DND-41 (cell line): Measurements from ENCODE around the gene DOCK9.

Experiments
- ATAC-seq: fragments of 200-7000 bp; cut with Tn5 transposase; 3 replicates; pipeline ENCODE4 v1.9.1; 2021; ENCODE audit warnings: low read depth; ENCODE audit not compliant: insufficient read depth
- DNase-seq: peaks from one replicate; pipeline ENCODE4 v3.0.0-alpha.2; 2020
- H2AFZ ChIP-seq: 2 replicates; pipeline ENCODE4 v1.6.0; 2012; ENCODE audit warnings: low read depth, low read length
- H3K27ac ChIP-seq: 2 replicates; pipeline ENCODE4 v1.5.1; 2012; ENCODE audit warnings: low read length, inconsistent platforms
- H3K27me3 ChIP-seq: fragments of 200-600 bp; sonication (generic); 2 replicates; pipeline ENCODE4 v1.6.0; 2012; ENCODE audit warnings: low read length, mild to moderate bottlenecking, inconsistent platforms; ENCODE audit not compliant: insufficient read depth, poor library complexity
- H3K36me3 ChIP-seq: 2 replicates; pipeline ENCODE4 v1.5.1; 2012; ENCODE audit warnings: low read length, inconsistent platforms; ENCODE audit not compliant: insufficient read depth
- H3K4me1 ChIP-seq: 2 replicates; pipeline ENCODE4 v1.5.1; 2012; ENCODE audit warnings: mild to moderate bottlenecking, low read length; ENCODE audit not compliant: insufficient read depth
- H3K4me2 ChIP-seq: 2 replicates; pipeline ENCODE4 v1.6.0; 2012; ENCODE audit warnings: mild to moderate bottlenecking, moderate library complexity, low read length, inconsistent platforms; ENCODE audit not compliant: insufficient read depth
- H3K4me3 ChIP-seq, 2 experiments: fragments of 200-600 bp in 1 of 2; shearing (Covaris generic) in 1 of 2; 2 replicates each; pipeline ENCODE4 v1.5.1; 2012 to 2016; ENCODE audit warnings: inconsistent platforms in 2 of 2, low read length in 2 of 2, mild to moderate bottlenecking in 2 of 2, low read depth in 1 of 2, moderate library complexity in 1 of 2
- H3K79me2 ChIP-seq: 2 replicates; pipeline ENCODE4 v1.6.0; 2012; ENCODE audit warnings: low read length, inconsistent platforms; ENCODE audit not compliant: insufficient read depth
- H3K9ac ChIP-seq: 2 replicates; pipeline ENCODE4 v1.6.0; 2012; ENCODE audit warnings: low read depth, mild to moderate bottlenecking, inconsistent platforms, low read length, moderate library complexity
- H3K9me3 ChIP-seq: 2 replicates; pipeline ENCODE4 v1.5.1; 2012; ENCODE audit warnings: low read length, moderate library complexity, mild to moderate bottlenecking, inconsistent platforms; ENCODE audit not compliant: insufficient read depth, severe bottlenecking
- H4K20me1 ChIP-seq: 2 replicates; pipeline ENCODE4 v1.6.0; 2012; ENCODE audit warnings: low read length; ENCODE audit not compliant: insufficient read depth
- EZH2 ChIP-seq: IDR thresholded peaks from 3 replicates; pipeline ENCODE4 v1.6.1; 2012; ENCODE audit warnings: borderline replicate concordance, low read depth, mild to moderate bottlenecking, moderate library complexity, low read length, inconsistent platforms; ENCODE audit not compliant: severe bottlenecking
- TF ChIP-seq, protein P1 (sequence below): IDR thresholded peaks from 2 replicates; pipeline ENCODE4 v1.5.1; 2012; ENCODE audit warnings: borderline replicate concordance, low read length, moderate library complexity, mild to moderate bottlenecking; ENCODE audit not compliant: poor library complexity, severe bottlenecking; ENCODE audit errors: extremely low read depth

The DOCK9 gene

GRCh38 chr13:98998831-98999638 is 21.2 kb upstream of the DOCK9 start:
- H3K9ac ChIP-seq, result no peak overlapping the region
- H3K9me3 ChIP-seq, result no peaks in the 10 kb centered on the region
- H3K4me3 ChIP-seq, result no peak overlapping the region
- no peaks in the 10 kb centered on the region for H3K27me3 ChIP-seq
- TF ChIP-seq EZH2, result no peak
- TF ChIP-seq, protein P1, sequence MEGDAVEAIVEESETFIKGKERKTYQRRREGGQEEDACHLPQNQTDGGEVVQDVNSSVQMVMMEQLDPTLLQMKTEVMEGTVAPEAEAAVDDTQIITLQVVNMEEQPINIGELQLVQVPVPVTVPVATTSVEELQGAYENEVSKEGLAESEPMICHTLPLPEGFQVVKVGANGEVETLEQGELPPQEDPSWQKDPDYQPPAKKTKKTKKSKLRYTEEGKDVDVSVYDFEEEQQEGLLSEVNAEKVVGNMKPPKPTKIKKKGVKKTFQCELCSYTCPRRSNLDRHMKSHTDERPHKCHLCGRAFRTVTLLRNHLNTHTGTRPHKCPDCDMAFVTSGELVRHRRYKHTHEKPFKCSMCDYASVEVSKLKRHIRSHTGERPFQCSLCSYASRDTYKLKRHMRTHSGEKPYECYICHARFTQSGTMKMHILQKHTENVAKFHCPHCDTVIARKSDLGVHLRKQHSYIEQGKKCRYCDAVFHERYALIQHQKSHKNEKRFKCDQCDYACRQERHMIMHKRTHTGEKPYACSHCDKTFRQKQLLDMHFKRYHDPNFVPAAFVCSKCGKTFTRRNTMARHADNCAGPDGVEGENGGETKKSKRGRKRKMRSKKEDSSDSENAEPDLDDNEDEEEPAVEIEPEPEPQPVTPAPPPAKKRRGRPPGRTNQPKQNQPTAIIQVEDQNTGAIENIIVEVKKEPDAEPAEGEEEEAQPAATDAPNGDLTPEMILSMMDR, result no peak
- ATAC-seq (peak; percentile 72), DNase-seq (peak; percentile 53)
- peak overlapping the region; percentile 9; the same call in 1 of the 2 replicates for H3K4me2 ChIP-seq
- H3K4me1 ChIP-seq, result peaks cover 76% of the 10 kb centered on the region
- H4K20me1 ChIP-seq, result no peaks in the 10 kb centered on the region
- H3K36me3 ChIP-seq, result no peaks in the 10 kb centered on the region
- H3K79me2 ChIP-seq, result no peaks in the 10 kb centered on the region
- H3K27ac ChIP-seq, result peak overlapping the region; percentile 51
- H2AFZ ChIP-seq, result no peak overlapping the region

- H3K36me3 ChIP-seq, result no peaks in the 10 kb centered on the region
- H3K4me3 ChIP-seq, result no peak overlapping the region
- no peaks in the 10 kb centered on the region for H3K9me3 ChIP-seq
- peak overlapping the region; percentile 51 for H3K27ac ChIP-seq
- H3K9ac ChIP-seq, result no peak overlapping the region
- no peaks in the 10 kb centered on the region for H3K27me3 ChIP-seq
- H4K20me1 ChIP-seq, result no peaks in the 10 kb centered on the region
- H3K4me1 ChIP-seq, result peaks cover 80% of the 10 kb centered on the region
- TF ChIP-seq EZH2, result no peak
- TF ChIP-seq, protein P1, result no peak
- no peak overlapping the region for H2AFZ ChIP-seq
- ATAC-seq (peak; percentile 49), DNase-seq (peak; percentile 52)
- no peaks in the 10 kb centered on the region for H3K79me2 ChIP-seq
- H3K4me2 ChIP-seq, result no peak overlapping the region
These were observed 20.1 kb upstream of the DOCK9 start for GRCh38 chr13:98997738-98998641.

DNA sequence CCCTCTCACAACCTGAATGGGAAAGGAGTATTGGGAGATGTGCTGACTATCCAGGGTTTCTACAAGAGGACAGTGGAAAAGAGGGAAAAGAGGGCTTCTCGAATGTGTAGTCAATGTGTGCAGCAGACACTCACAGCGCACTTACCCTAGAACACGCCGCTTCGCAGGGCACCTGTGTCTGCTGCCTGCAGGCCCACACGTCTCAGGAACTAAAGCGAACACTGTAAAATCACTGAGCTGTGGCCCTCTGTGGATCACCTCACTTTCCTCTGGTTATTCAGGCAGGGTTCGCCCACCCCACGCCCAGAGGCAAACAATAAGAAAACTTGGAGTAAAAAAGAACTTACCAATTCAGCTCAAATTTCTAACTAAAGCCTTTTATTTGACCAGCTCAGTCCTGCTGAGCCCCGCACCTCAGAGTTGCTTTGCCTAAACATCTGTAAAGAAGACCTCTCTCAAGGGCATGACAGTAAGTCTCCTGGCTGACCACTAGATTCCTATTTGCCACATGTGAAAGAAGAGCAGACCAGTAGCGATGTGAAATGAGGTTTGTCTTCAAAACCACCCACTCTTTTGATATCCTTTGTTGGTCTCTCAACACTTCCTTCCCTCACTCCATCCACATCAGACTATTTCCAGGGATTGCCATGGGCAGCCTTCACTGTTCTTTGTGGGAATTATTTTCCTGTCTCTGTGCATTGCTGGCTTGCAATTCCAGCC is 19.3 kb upstream of the DOCK9 start:
- no peaks in the 10 kb centered on the region for H3K79me2 ChIP-seq
- no peak overlapping the region for H3K4me2 ChIP-seq
- H3K27me3 ChIP-seq, result no peaks in the 10 kb centered on the region
- no peaks in the 10 kb centered on the region for H4K20me1 ChIP-seq
- no peaks in the 10 kb centered on the region for H3K36me3 ChIP-seq
- TF ChIP-seq, protein P1, result no peak
- no peak for TF ChIP-seq EZH2
- H3K9me3 ChIP-seq, result no peaks in the 10 kb centered on the region
- H2AFZ ChIP-seq, result no peak overlapping the region
- no peak overlapping the region for H3K4me3 ChIP-seq
- no peak overlapping the region for H3K9ac ChIP-seq
- peak overlapping the region; percentile 51 for H3K27ac ChIP-seq
- no peak for ATAC-seq
- H3K4me1 ChIP-seq, result peaks cover 80% of the 10 kb centered on the region
- no peak for DNase-seq
